CD14-positive monocyte (primary cell): ENCODE data around the gene MAMSTR. TPM values are rescaled to one million over a fixed set of nuclear protein-coding genes. Genes with fewer than 3 reads are reported as not detected.

Experiments used
- DNase-seq, 3 donors: peaks; one replicate each; pipeline ENCODE4 v3.0.0-alpha.2; 2011 to 2022
- H2AFZ ChIP-seq: 2 replicates; pipeline ENCODE4 v1.6.0; 2012; ENCODE audit warnings: mild to moderate bottlenecking, low read depth, low read length, inconsistent platforms; ENCODE audit not compliant: insufficient read depth, poor library complexity, severe bottlenecking
- H3K27ac ChIP-seq, 2 donors: 1 replicate in 1 of 2; 2 replicates in 1 of 2; pipeline ENCODE4 v1.5.1; 2012 to 2013; ENCODE audit warnings: low read length in 2 of 2, control low read depth in 1 of 2, inconsistent platforms in 1 of 2, low read depth in 1 of 2, mild to moderate bottlenecking in 1 of 2
- H3K27me3 ChIP-seq, 2 donors: one replicate each; pipeline versions ENCODE4 v1.6.0 to v1.6.1; 2011 to 2013; ENCODE audit warnings: low read length in 2 of 2; ENCODE audit not compliant: control insufficient read depth in 2 of 2, insufficient read depth in 2 of 2
- H3K36me3 ChIP-seq, 2 donors: replicated peaks in 1 of 2; 1 replicate in 1 of 2; 2 replicates in 1 of 2; pipeline versions ENCODE4 v1.5.1 to v1.6.1; 2012 to 2013; ENCODE audit warnings: low read length in 2 of 2, control low read depth in 1 of 2, inconsistent platforms in 1 of 2, mild to moderate bottlenecking in 1 of 2; ENCODE audit not compliant: insufficient read depth in 2 of 2, control insufficient read depth in 1 of 2
- H3K4me1 ChIP-seq, 2 donors: 1 replicate in 1 of 2; 2 replicates in 1 of 2; pipeline versions ENCODE4 v1.5.1 to v1.6.1; 2012 to 2013; ENCODE audit warnings: low read length in 2 of 2, control low read depth in 1 of 2, inconsistent platforms in 1 of 2, mild to moderate bottlenecking in 1 of 2, moderate library complexity in 1 of 2; ENCODE audit not compliant: insufficient read depth in 2 of 2, control insufficient read depth in 1 of 2
- H3K4me2 ChIP-seq: replicated peaks from 2 replicates; pipeline ENCODE3; 2012; ENCODE audit warnings: low read length, moderate library complexity, mild to moderate bottlenecking; ENCODE audit not compliant: poor library complexity, severe bottlenecking; ENCODE audit errors: extremely low read depth
- H3K4me3 ChIP-seq, 3 experiments: fragments of 200-600 bp in 1 of 3; sonication (generic) in 1 of 3; replicated peaks in 1 of 3; 1 replicate in 2 of 3; 2 replicates in 1 of 3; pipeline ENCODE4 v1.5.1; 2011 to 2013; ENCODE audit warnings: low read length in 3 of 3, mild to moderate bottlenecking in 3 of 3, control low read depth in 2 of 3, low read depth in 2 of 3, inconsistent platforms in 1 of 3, moderate library complexity in 1 of 3
- H3K79me2 ChIP-seq: 2 replicates; pipeline ENCODE4 v1.6.0; 2012; ENCODE audit warnings: mild to moderate bottlenecking, control low read depth, inconsistent platforms, low read length, moderate library complexity; ENCODE audit not compliant: insufficient read depth
- H3K9ac ChIP-seq: 2 replicates; pipeline ENCODE4 v1.6.0; 2017; ENCODE audit warnings: low read length, mild to moderate bottlenecking; ENCODE audit not compliant: insufficient read depth, poor library complexity, severe bottlenecking
- H3K9me3 ChIP-seq, 2 donors: replicated peaks in 1 of 2; 1 replicate in 1 of 2; 2 replicates in 1 of 2; pipeline versions ENCODE4 v1.5.1 to v1.6.1; 2012 to 2013; ENCODE audit warnings: low read length in 2 of 2, control low read depth in 1 of 2; ENCODE audit not compliant: control insufficient read depth in 1 of 2, insufficient read depth in 1 of 2
- H4K20me1 ChIP-seq: 2 replicates; pipeline ENCODE4 v1.6.0; 2012; ENCODE audit warnings: mild to moderate bottlenecking, low read length, control low read depth, moderate library complexity; ENCODE audit not compliant: insufficient read depth
- H3K27ac Mint-ChIP-seq, 7 donors: one replicate each; pipeline ENCODE4 v1.8.0; 2020; ENCODE audit warnings: mild to moderate bottlenecking in 7 of 7, mixed read lengths in 7 of 7, moderate library complexity in 6 of 7, inconsistent platforms in 2 of 7
- H3K27me3 Mint-ChIP-seq, 3 donors: one replicate each; pipeline ENCODE4 v1.8.0; 2021 to 2022; ENCODE audit warnings: low read depth in 3 of 3, mild to moderate bottlenecking in 3 of 3, mixed read lengths in 3 of 3, moderate library complexity in 3 of 3, inconsistent platforms in 1 of 3
- H3K36me3 Mint-ChIP-seq, 2 donors: one replicate each; pipeline ENCODE4 v1.8.0; 2020; ENCODE audit warnings: mixed read lengths in 2 of 2, inconsistent platforms in 1 of 2, mild to moderate bottlenecking in 1 of 2
- H3K4me1 Mint-ChIP-seq: one replicate; pipeline ENCODE4 v1.8.0; 2020; ENCODE audit warnings: mild to moderate bottlenecking, mixed read lengths
- H3K4me3 Mint-ChIP-seq, 2 donors: one replicate each; pipeline ENCODE4 v1.8.0; 2020; ENCODE audit warnings: mild to moderate bottlenecking in 2 of 2, mixed read lengths in 2 of 2, moderate library complexity in 1 of 2
- H3K9me3 Mint-ChIP-seq, 7 donors: one replicate each; pipeline ENCODE4 v1.8.0; 2020 to 2022; ENCODE audit warnings: mixed read lengths in 7 of 7, mild to moderate bottlenecking in 6 of 7, moderate library complexity in 6 of 7, inconsistent platforms in 2 of 7
- WGBS: methylation state at CpG from one replicate; pipeline ENCODE4 v1.1.5; 2013; ENCODE audit warnings: missing lambda C conversion rate; ENCODE audit not compliant: insufficient coverage; 5-methylcytosine and 5-hydroxymethylcytosine counted together
- intact Hi-C, 2 donors: fragments of 100-400 bp; cut with micrococcal nuclease; formaldehyde crosslinking; loops; one replicate each; pipeline versions ENCODE4 v1.15.0 to v1.15.1; 2023
- polyA plus RNA-seq, 3 donors: library from polyadenylated mRNA; depleted of rRNA in 1 of 3; unstranded in 2 of 3; stranded (reverse) in 1 of 3; fragments of 300-500 nt in 2 of 3; fragments of >200 nt in 1 of 3; fragmentation: Illumina TruSeq in 2 of 3; gene quantifications; 1 replicate in 2 of 3; 2 replicates in 1 of 3; pipeline ENCODE4 v1.2.3, GENCODE V29; 2012 to 2021
- TF ChIP-seq, protein P1 (sequence below): fragments of 200-600 bp; IDR thresholded peaks from one replicate; pipeline ENCODE4 v1.8.0; 2022; ENCODE audit warnings: antibody characterized with exemption, mild to moderate bottlenecking

MAMSTR gene
- polyA plus RNA-seq, 3 donors: 0.07 TPM; not detected in 2

GRCh38 chr19:48751845-48752495 is 32.4 kb upstream of the MAMSTR start:
- intact Hi-C loops: no loop called here
- peak overlapping the region in 1 of 3 experiments; percentile 40 for H3K4me3 ChIP-seq
- H3K36me3 Mint-ChIP-seq: peaks cover 0 to 3% of the 10 kb centered on the region in 2 donors
- no peaks in the 10 kb centered on the region for H4K20me1 ChIP-seq
- TF ChIP-seq, protein P1, sequence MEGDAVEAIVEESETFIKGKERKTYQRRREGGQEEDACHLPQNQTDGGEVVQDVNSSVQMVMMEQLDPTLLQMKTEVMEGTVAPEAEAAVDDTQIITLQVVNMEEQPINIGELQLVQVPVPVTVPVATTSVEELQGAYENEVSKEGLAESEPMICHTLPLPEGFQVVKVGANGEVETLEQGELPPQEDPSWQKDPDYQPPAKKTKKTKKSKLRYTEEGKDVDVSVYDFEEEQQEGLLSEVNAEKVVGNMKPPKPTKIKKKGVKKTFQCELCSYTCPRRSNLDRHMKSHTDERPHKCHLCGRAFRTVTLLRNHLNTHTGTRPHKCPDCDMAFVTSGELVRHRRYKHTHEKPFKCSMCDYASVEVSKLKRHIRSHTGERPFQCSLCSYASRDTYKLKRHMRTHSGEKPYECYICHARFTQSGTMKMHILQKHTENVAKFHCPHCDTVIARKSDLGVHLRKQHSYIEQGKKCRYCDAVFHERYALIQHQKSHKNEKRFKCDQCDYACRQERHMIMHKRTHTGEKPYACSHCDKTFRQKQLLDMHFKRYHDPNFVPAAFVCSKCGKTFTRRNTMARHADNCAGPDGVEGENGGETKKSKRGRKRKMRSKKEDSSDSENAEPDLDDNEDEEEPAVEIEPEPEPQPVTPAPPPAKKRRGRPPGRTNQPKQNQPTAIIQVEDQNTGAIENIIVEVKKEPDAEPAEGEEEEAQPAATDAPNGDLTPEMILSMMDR: no peak
- H3K4me1 ChIP-seq: peaks cover 13 to 21% of the 10 kb centered on the region in 2 donors
- H3K27me3 ChIP-seq: peaks cover 14 to 51% of the 10 kb centered on the region in 2 donors
- peak overlapping the region; percentile 39 for H3K4me2 ChIP-seq
- peaks cover 21% of the 10 kb centered on the region for H3K4me1 Mint-ChIP-seq
- H3K27me3 Mint-ChIP-seq: peaks cover 41 to 70% (median 56%) of the 10 kb centered on the region in 3 donors
- no peak overlapping the region for H3K9ac ChIP-seq
- H3K27ac Mint-ChIP-seq: no peak overlapping the region
- H3K27ac ChIP-seq: no peak overlapping the region
- peaks cover 0 to 19% (median 8%) of the 10 kb centered on the region in 7 donors for H3K9me3 Mint-ChIP-seq
- DNase-seq: no peak
- H3K79me2 ChIP-seq: no peaks in the 10 kb centered on the region
- H2AFZ ChIP-seq: peak overlapping the region; percentile 56
- 27% methylated on average over 14 of the region's 20 CpGs for WGBS
- peak overlapping the region; percentile 28 to 79 for H3K4me3 Mint-ChIP-seq
- H3K36me3 ChIP-seq: no peaks in the 10 kb centered on the region
- no peaks in the 10 kb centered on the region for H3K9me3 ChIP-seq

GRCh38 chr19:48750771-48751504 is 31.4 kb upstream of the MAMSTR start:
- no peak for DNase-seq
- Mint-ChIP-seq H3K9me3 (peaks cover 4 to 23% (median 13%) of the 10 kb centered on the region in 7 donors), H3K4me3 (peak overlapping the region in 1 of 2 donors; percentile 77), H3K27ac (peak overlapping the region in 1 of 7 donors; percentile 5), H3K36me3 (peaks cover 3 to 5% of the 10 kb centered on the region in 2 donors), H3K27me3 (peaks cover 48 to 80% (median 62%) of the 10 kb centered on the region in 3 donors), H3K4me1 (peaks cover 30% of the 10 kb centered on the region)
- Histone ChIP-seq H3K9ac (no peak overlapping the region), H3K27me3 (peaks cover 14 to 60% of the 10 kb centered on the region in 2 donors), H2AFZ (no peak overlapping the region), H3K79me2 (no peaks in the 10 kb centered on the region), H3K4me3 (no peak overlapping the region), H3K9me3 (peaks cover 0 to under 1% of the 10 kb centered on the region in 2 donors), H3K27ac (no peak overlapping the region), H3K36me3 (no peaks in the 10 kb centered on the region), H4K20me1 (no peaks in the 10 kb centered on the region), H3K4me1 (peaks cover 14 to 28% of the 10 kb centered on the region in 2 donors), H3K4me2 (no peak overlapping the region)
- TF ChIP-seq, protein P1: no peak
- WGBS: 90% methylated on average over 26 of the region's 29 CpGs
- intact Hi-C loops: no loop called here
